ENCODE data around the gene CREB3L1. TPM values are rescaled to one million over a fixed set of nuclear protein-coding genes. Genes with fewer than 3 reads are reported as not detected.

CREB3L1 gene
- total RNA-seq, 1 experiment from 2014 or later, result 3.3 TPM

DNA sequence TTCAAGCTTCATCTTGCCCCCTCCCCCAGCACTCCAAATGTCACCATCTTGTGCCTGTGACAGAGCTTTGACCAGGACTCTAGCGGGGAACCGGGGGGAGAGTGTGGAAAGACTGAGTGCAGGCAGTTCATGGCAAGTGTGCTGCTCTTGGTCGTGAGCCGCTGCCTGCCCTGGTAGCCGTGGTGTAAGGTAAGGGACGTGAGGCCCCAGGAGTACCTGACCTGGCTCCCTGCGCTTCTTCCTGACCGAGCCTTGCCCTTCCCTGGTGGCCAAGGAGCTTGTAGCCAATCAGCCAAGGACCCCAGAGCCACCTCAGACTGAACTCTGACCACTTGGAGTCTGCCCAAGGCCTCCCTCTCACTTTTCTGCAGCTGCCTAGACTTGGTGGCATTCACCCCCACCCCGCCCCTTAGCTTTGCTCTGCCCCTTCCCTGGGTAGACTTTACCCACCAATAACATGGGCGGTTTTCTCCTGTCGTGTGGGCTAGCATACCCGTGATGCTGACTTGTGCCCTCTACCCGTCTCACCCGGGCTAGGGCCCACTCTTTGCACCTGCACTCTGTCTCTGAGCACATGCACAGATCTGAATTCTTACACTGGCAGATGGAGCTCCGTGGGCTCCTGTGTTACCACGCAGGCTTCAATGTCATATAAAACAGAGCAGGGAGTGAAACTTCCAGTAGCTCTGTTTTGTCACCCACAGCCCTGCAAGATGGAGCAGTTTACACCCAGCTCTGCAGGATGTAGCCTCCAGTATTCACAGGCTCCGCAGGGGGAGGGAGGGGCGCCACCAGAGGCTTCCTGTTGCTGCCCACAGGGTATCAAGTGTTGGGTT lies 71.3 kb downstream of the CREB3L1 start:
- Histone ChIP-seq H3K9me3 (ENCODE audit: control insufficient read depth, low read depth, low read length) (no peaks in the 10 kb centered on the region), H3K9ac (ENCODE audit: extremely low read depth, insufficient read length, low read length) (peak overlapping the region; percentile 60), H4K5ac (ENCODE audit: insufficient read length, low read depth, low read length) (no peak overlapping the region), H4K91ac (ENCODE audit: insufficient read length, low read depth, low read length) (no peak overlapping the region), H3K4me1 (ENCODE audit: insufficient read depth, low read length) (peaks cover 20% of the 10 kb centered on the region; the same call in 1 of the 2 replicates), H4K8ac (replicated peaks; ENCODE audit: insufficient read length, low read depth, low read length) (no peak overlapping the region), H3K23me2 (ENCODE audit: insufficient read length, low read depth, low read length, poor library complexity, severe bottlenecking) (peaks cover 10% of the 10 kb centered on the region), H3K14ac (ENCODE audit: insufficient read depth, low read length) (no peak overlapping the region; the same call in 1 of the 2 replicates), H3K4me2 (ENCODE audit: insufficient read depth, insufficient read length, low read length) (peak overlapping the region; percentile 93), H3K23ac (ENCODE audit: insufficient read length, low read depth, low read length) (no peak overlapping the region), H2BK20ac (ENCODE audit: low read depth, low read length, poor library complexity, severe bottlenecking) (no peak overlapping the region), H2BK120ac (ENCODE audit: low read depth, low read length, poor library complexity, severe bottlenecking) (no peak overlapping the region), H3K27ac (ENCODE audit: insufficient read length, low read depth, low read length) (no peak overlapping the region), H2BK5ac (ENCODE audit: insufficient read length, low read length) (no peak overlapping the region), H3K27me3 (ENCODE audit: insufficient read depth, low read length) (no peaks in the 10 kb centered on the region), H2AK5ac (ENCODE audit: insufficient read length, low read length) (no peak overlapping the region), H3K79me1 (ENCODE audit: insufficient read depth, low read depth, low read length, poor library complexity, severe bottlenecking) (peaks cover 8% of the 10 kb centered on the region), H3K56ac (ENCODE audit: insufficient read length, low read depth, low read length) (no peak overlapping the region), H3K18ac (ENCODE audit: insufficient read length, low read depth, low read length) (no peak overlapping the region), H3T11ph (ENCODE audit: low read length) (no peak overlapping the region), H3K79me2 (ENCODE audit: insufficient read depth, low read length) (peaks cover 14% of the 10 kb centered on the region; the same call in 1 of the 2 replicates), H2BK12ac (ENCODE audit: insufficient read length, low read depth, low read length) (no peak overlapping the region), H2AFZ (ENCODE audit: low read length) (no peak overlapping the region), H3K4ac (ENCODE audit: low read depth, low read length) (no peak overlapping the region), H2BK15ac (ENCODE audit: low read depth, low read length) (no peak overlapping the region), H4K20me1 (ENCODE audit: control insufficient read depth, insufficient read depth, insufficient read length) (peaks cover 5% of the 10 kb centered on the region)
- Mint-ChIP-seq H3K27me3 (ENCODE audit: low read depth) (peaks cover 10% of the 10 kb centered on the region), H3K36me3 (ENCODE audit: insufficient read depth in 1 of 3, low read depth in 3 of 3) (peaks cover 0 to 4% (median 0%) of the 10 kb centered on the region in 3 experiments; a peak in 1 of 7 replicates), H3K9me3 (no peaks in the 10 kb centered on the region; a peak in 2 of 5 replicates), H3K4me3 (peak overlapping the region; percentile 77 to 87), H3K27ac (peak overlapping the region in 1 of 3 experiments; percentile 73; a peak in 1 of 7 replicates), H3K4me1 (peaks cover 71% of the 10 kb centered on the region in 2 experiments)
- DNase-seq, result no peak
- no CpG with 5 or more reads among the region's 18 CpGs for WGBS (ENCODE audit: extremely low coverage, insufficient read length, low lambda C conversion rate)
- TF ChIP-seq, protein P1, sequence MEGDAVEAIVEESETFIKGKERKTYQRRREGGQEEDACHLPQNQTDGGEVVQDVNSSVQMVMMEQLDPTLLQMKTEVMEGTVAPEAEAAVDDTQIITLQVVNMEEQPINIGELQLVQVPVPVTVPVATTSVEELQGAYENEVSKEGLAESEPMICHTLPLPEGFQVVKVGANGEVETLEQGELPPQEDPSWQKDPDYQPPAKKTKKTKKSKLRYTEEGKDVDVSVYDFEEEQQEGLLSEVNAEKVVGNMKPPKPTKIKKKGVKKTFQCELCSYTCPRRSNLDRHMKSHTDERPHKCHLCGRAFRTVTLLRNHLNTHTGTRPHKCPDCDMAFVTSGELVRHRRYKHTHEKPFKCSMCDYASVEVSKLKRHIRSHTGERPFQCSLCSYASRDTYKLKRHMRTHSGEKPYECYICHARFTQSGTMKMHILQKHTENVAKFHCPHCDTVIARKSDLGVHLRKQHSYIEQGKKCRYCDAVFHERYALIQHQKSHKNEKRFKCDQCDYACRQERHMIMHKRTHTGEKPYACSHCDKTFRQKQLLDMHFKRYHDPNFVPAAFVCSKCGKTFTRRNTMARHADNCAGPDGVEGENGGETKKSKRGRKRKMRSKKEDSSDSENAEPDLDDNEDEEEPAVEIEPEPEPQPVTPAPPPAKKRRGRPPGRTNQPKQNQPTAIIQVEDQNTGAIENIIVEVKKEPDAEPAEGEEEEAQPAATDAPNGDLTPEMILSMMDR (conservative IDR thresholded peaks at IDR 0.05), result no peak
